ENCODE results near the gene FKBP4. TPM values are rescaled to one million over a fixed set of nuclear protein-coding genes. Genes with fewer than 3 reads are reported as not detected.

Gene FKBP4
- total RNA-seq (2022): 122 and 145 TPM in 2 replicates
- percentile 83 among the genes with signal in this experiment for Bru-seq, nascent RNA
- percentile 94 among the genes with signal in this experiment for BruChase-seq, experiment 1, labeled RNA remaining after a 6-hour chase
- percentile 87 among the genes with signal in this experiment for BruChase-seq, experiment 2, labeled RNA remaining after a 2-hour chase
- long read RNA-seq, transcript FKBP4-201 (10 exons, 3,732 nt): major isoform, 158 of 243 reads
- long read RNA-seq, partial matches to known transcripts: 28 of 243 reads
- long read RNA-seq, other reads (novel, unspliced or antisense): 57 of 243 reads

- intact Hi-C loops (cut with micrococcal nuclease; ENCODE audit: unreplicated experiment): no loop called here
- peak within 1 kb of the TSS; percentile 93 for H3K4me3 Mint-ChIP-seq (ENCODE audit: low read depth, unreplicated experiment)
- no TSS peak for BruUV-seq (replicated peaks)
- DNase-seq: peak; percentile 89
- peaks cover 14% of the 10 kb centered on the region for H3K4me1 Mint-ChIP-seq (ENCODE audit: low read depth, unreplicated experiment)
- no peak within 1 kb of the TSS for H3K27ac Mint-ChIP-seq (ENCODE audit: unreplicated experiment)
- H3K27me3 Mint-ChIP-seq (ENCODE audit: unreplicated experiment): peaks cover 27% of the 10 kb centered on the region
- H3K36me3 Mint-ChIP-seq (ENCODE audit: insufficient read depth, unreplicated experiment): peaks cover 52% of the 10 kb centered on the region
- TF ChIP-seq CTCF (IDR thresholded peaks at IDR 0.05; ENCODE audit: unreplicated experiment): no peak
- CTCF ChIA-PET: interaction anchor here (0.7 kb wide), 1 partner anchor 562 kb away, joined by 6 read pairs; no protein-coding TSS in a partner anchor
- no peaks in the 10 kb centered on the region for H3K9me3 Mint-ChIP-seq (ENCODE audit: low read depth, unreplicated experiment)
Measured at GRCh38 chr12:2794736-2795289, at the start of gene FKBP4. Gene FKBP4, plus strand, starts transcription at chr12:2794970. Its CDS starts 170 bp downstream, at chr12:2795140.

- DNase-seq: no peak
- CTCF ChIA-PET: no interaction called here
- no peaks in the 10 kb centered on the region for H3K4me1 Mint-ChIP-seq (ENCODE audit: low read depth, unreplicated experiment)
- no peaks in the 10 kb centered on the region for H3K36me3 Mint-ChIP-seq (ENCODE audit: insufficient read depth, unreplicated experiment)
- peaks cover 90% of the 10 kb centered on the region for H3K27me3 Mint-ChIP-seq (ENCODE audit: unreplicated experiment)
- TF ChIP-seq CTCF (IDR thresholded peaks at IDR 0.05; ENCODE audit: unreplicated experiment): no peak
- BruUV-seq (replicated peaks): no TSS peak
- intact Hi-C loops (cut with micrococcal nuclease; ENCODE audit: unreplicated experiment): no loop called here
- H3K9me3 Mint-ChIP-seq (ENCODE audit: low read depth, unreplicated experiment): no peaks in the 10 kb centered on the region
- H3K4me3 Mint-ChIP-seq (ENCODE audit: low read depth, unreplicated experiment): no peak overlapping the region
- no peak overlapping the region for H3K27ac Mint-ChIP-seq (ENCODE audit: unreplicated experiment)
Measured at GRCh38 chr12:2745655-2746054, 49.1 kb upstream of the FKBP4 start.

GRCh38 chr12:2749580-2749979 is 45.2 kb upstream of the FKBP4 start:
- Mint-ChIP-seq H3K36me3 (ENCODE audit: insufficient read depth, unreplicated experiment) (no peaks in the 10 kb centered on the region), H3K9me3 (ENCODE audit: low read depth, unreplicated experiment) (no peaks in the 10 kb centered on the region), H3K4me3 (ENCODE audit: low read depth, unreplicated experiment) (no peak overlapping the region), H3K4me1 (ENCODE audit: low read depth, unreplicated experiment) (no peaks in the 10 kb centered on the region), H3K27me3 (ENCODE audit: unreplicated experiment) (peaks cover 93% of the 10 kb centered on the region), H3K27ac (ENCODE audit: unreplicated experiment) (no peak overlapping the region)
- no peak for DNase-seq
- intact Hi-C loops (cut with micrococcal nuclease; ENCODE audit: unreplicated experiment): no loop called here
- no peak for TF ChIP-seq CTCF (IDR thresholded peaks at IDR 0.05; ENCODE audit: unreplicated experiment)
- BruUV-seq (replicated peaks): no TSS peak
- CTCF ChIA-PET: no interaction called here

GRCh38 chr12:2750185-2750584 is 44.6 kb upstream of the FKBP4 start:
- Mint-ChIP-seq H3K4me1 (ENCODE audit: low read depth, unreplicated experiment) (no peaks in the 10 kb centered on the region), H3K9me3 (ENCODE audit: low read depth, unreplicated experiment) (no peaks in the 10 kb centered on the region), H3K4me3 (ENCODE audit: low read depth, unreplicated experiment) (no peak overlapping the region), H3K27me3 (ENCODE audit: unreplicated experiment) (peaks cover 93% of the 10 kb centered on the region), H3K27ac (ENCODE audit: unreplicated experiment) (no peak overlapping the region), H3K36me3 (ENCODE audit: insufficient read depth, unreplicated experiment) (no peaks in the 10 kb centered on the region)
- intact Hi-C loops (cut with micrococcal nuclease; ENCODE audit: unreplicated experiment): no loop called here
- BruUV-seq (replicated peaks): no TSS peak
- DNase-seq: no peak
- no peak for TF ChIP-seq CTCF (IDR thresholded peaks at IDR 0.05; ENCODE audit: unreplicated experiment)
- CTCF ChIA-PET: no interaction called here
